GM12874 (cell line): ENCODE results near the gene RXFP4.

Source experiments
- CTCF ChIP-seq: IDR thresholded peaks from 2 replicates; pipeline ENCODE4 v1.5.1; 2011; ENCODE audit warnings: low read depth, mild to moderate bottlenecking, control low read depth, low read length, moderate library complexity; ENCODE audit not compliant: insufficient read depth

The RXFP4 gene

GRCh38 chr1:155942578-155943141, 1.2 kb downstream of the RXFP4 start:
- TF ChIP-seq CTCF, result no peak

GRCh38 chr1:155944444-155944799, 3.0 kb downstream of the RXFP4 start:
- TF ChIP-seq CTCF, result no peak

- TF ChIP-seq CTCF, result no peak
Observed at GRCh38 chr1:155946633-155947219, 5.3 kb downstream of the RXFP4 start.

- TF ChIP-seq CTCF, result no peak
Observed at GRCh38 chr1:155947292-155947691, 5.9 kb downstream of the RXFP4 start.

GRCh38 chr1:155947741-155948140, 6.3 kb downstream of the RXFP4 start:
- no peak for TF ChIP-seq CTCF

- no peak for TF ChIP-seq CTCF
Observed at GRCh38 chr1:155950829-155951228, 9.4 kb downstream of the RXFP4 start.

- TF ChIP-seq CTCF, result no peak
Observed at GRCh38 chr1:155951753-155952504, 10.5 kb downstream of the RXFP4 start.
